Ovary (tissue), 9 donors: ENCODE measurements around the gene SPG7. TPM values are rescaled to one million over a fixed set of nuclear protein-coding genes. Genes with fewer than 3 reads are reported as not detected.
"Not testable (repeated sequence)": the region's sequence is repeated elsewhere in the genome, so short reads cannot be mapped to it uniquely, and the experiment has no call there.

ENCODE experiments used
- DNase-seq, 5 donors: peaks; one replicate each; pipeline ENCODE4 v3.0.0-alpha.2; 2019 to 2020
- H3K27ac ChIP-seq, 2 donors: fragments of 200-600 bp; one replicate each; pipeline versions ENCODE4 v1.5.1 to v1.8.0; 2019 to 2022
- H3K27me3 ChIP-seq: fragments of 200-600 bp; one replicate; pipeline ENCODE4 v1.8.0; 2022
- H3K36me3 ChIP-seq: fragments of 200-600 bp; sonication (generic); one replicate; pipeline ENCODE4 v1.5.1; 2019
- H3K4me1 ChIP-seq: one replicate; pipeline ENCODE4 v1.8.1; 2013; ENCODE audit warnings: mild to moderate bottlenecking, moderate library complexity; ENCODE audit not compliant: insufficient read depth
- H3K4me3 ChIP-seq: fragments of 200-600 bp; sonication (generic); one replicate; pipeline ENCODE4 v1.5.1; 2017
- H3K9me3 ChIP-seq, 2 donors: fragments of 200-600 bp in 1 of 2; sonication (generic) in 1 of 2; one replicate each; pipeline versions ENCODE4 v1.5.1 to v1.8.1; 2013 to 2019; ENCODE audit warnings: mild to moderate bottlenecking in 1 of 2, moderate library complexity in 1 of 2
- CTCF ChIP-seq, 3 donors: fragments of 450-650 bp in 2 of 3; fragments of 200-600 bp in 1 of 3; IDR thresholded peaks; one replicate each; pipeline versions ENCODE4 v1.5.1 to v1.8.0; 2016 to 2022; ENCODE audit warnings: antibody characterized with exemption in 3 of 3, mild to moderate bottlenecking in 1 of 3
- EP300 ChIP-seq: sonication (generic); formaldehyde crosslinking; IDR thresholded peaks from one replicate; pipeline ENCODE4 v1.6.1; 2017; ENCODE audit warnings: antibody characterized with exemption
- POLR2A ChIP-seq: fragments of 450-650 bp; IDR thresholded peaks from one replicate; pipeline ENCODE4 v1.6.1; 2017; ENCODE audit warnings: antibody characterized with exemption, mild to moderate bottlenecking, moderate library complexity
- WGBS, 3 donors: extraction: QIAGEN DNeasy Blood & Tissue Kit in 1 of 3; methylation state at CpG; one replicate each; pipeline versions ENCODE4 v1.1.5 to v1.1.7; 2013 to 2017; 5-methylcytosine and 5-hydroxymethylcytosine counted together
- intact Hi-C, 4 donors: fragments of 100-400 bp; cut with DNase I; formaldehyde crosslinking; loops; one replicate each; pipeline versions ENCODE4 v1.11.0 to v1.15.1; 2022 to 2023
- polyA plus RNA-seq, 2 donors: library from polyadenylated mRNA; stranded (reverse); fragments of 200-250 nt in 1 of 2; fragments of 350-450 nt in 1 of 2; fragmentation: Illumina TruSeq in 1 of 2; extraction: RNeasy Lipid Tissue Mini Kit (QIAGEN cat#74804) in 1 of 2; gene quantifications; one replicate each; pipeline ENCODE4 v1.2.3, GENCODE V29; 2013 to 2014
- total RNA-seq, 7 donors: library from RNA; depleted of rRNA in 2 of 7; stranded (reverse); fragments of >200 nt in 2 of 7; fragmentation: NEBNext Ultra II Directional in 3 of 7; extraction: Animal tissue kit (Norgen Biotek cat#: 25700) in 3 of 7; gene quantifications; one replicate each; pipeline versions ENCODE4 v1.1.0 to v1.2.4, GENCODE V29; 2016 to 2023
- donor health status: DM: no; HTN: no; CAD: no; lungs with moderate emphysema.
- donor health status: DM: no; HTN: no; CAD: no.
- donor health status: Bipolar disorder and iron deficiency.
- donor health status: DM: yes; HTN: yes; CAD: no.
- donor health status: DM: no; HTN: no; CAD: no.
- donor health status: DM: yes; HTN: yes; CAD: no.

SPG7 gene
- total and polyA plus RNA-seq, 9 donors, result 48.9 to 145 (median 92.2) TPM

- intact Hi-C loops, result no loop called here
- H3K36me3 ChIP-seq, result no peaks in the 10 kb centered on the region
These were observed 62.2 kb downstream of the SPG7 start for GRCh38 chr16:89570342-89570923.

GRCh38 chr16:89570983-89571598 is 62.9 kb downstream of the SPG7 start:
- H3K9me3 ChIP-seq, intact Hi-C loops, H3K27me3 ChIP-seq, H3K36me3 ChIP-seq, H3K4me1 ChIP-seq, DNase-seq, H3K27ac ChIP-seq, H3K4me3 ChIP-seq: not testable (repeated sequence)
- 75 to 80% (median 80%) methylated on average over 21 to 31 of the region's 36 CpGs for WGBS, 3 donors

More at GRCh38 chr16:89570342-89570923, 62.2 kb downstream of the SPG7 start:
- Histone ChIP-seq H3K27ac (no peak overlapping the region), H3K4me1 (peaks cover 6% of the 10 kb centered on the region), H3K27me3 (no peaks in the 10 kb centered on the region), H3K4me3 (no peak overlapping the region), H3K9me3 (no peaks in the 10 kb centered on the region)
- WGBS, 3 donors, result 69 to 81% (median 71%) methylated on average over 17 to 30 of the region's 30 CpGs
- TF ChIP-seq EP300 (no peak), CTCF (IDR thresholded peaks at IDR 0.05) (no peak), POLR2A (no peak)
- no peak for DNase-seq

DNA sequence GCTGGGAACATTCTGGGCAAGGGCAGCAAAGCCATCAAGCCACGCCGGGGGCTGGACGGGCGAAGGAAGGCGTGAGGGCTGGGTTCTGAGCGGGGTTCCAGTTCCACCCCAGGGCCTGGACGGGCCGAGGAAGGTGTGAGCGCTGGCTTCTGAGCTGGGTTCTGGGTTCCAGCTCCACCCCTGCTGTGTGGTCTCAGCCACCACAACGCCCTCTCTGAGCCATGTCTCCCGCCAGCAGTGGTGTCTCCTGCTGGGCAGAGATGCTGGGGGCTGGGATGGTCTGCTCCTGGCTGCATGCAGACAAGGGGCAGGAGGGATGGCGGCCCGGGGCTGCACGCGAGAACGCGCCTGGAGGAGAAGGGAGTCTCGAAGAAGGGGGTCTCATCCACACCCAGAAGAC is 63.4 kb downstream of the SPG7 start:
- WGBS, 3 donors, result 83 to 87% (median 85%) methylated on average over 18 of the region's 18 CpGs
- Histone ChIP-seq H3K9me3 (no peaks in the 10 kb centered on the region), H3K27me3 (no peaks in the 10 kb centered on the region), H3K4me3 (no peak overlapping the region), H3K27ac (no peak overlapping the region), H3K36me3 (no peaks in the 10 kb centered on the region), H3K4me1 (peaks cover 2% of the 10 kb centered on the region)
- DNase-seq, result no peak
- no peak for TF ChIP-seq POLR2A
- no peak for TF ChIP-seq EP300
- TF ChIP-seq CTCF (IDR thresholded peaks at IDR 0.05), result no peak
- intact Hi-C loops, result no loop called here

DNA sequence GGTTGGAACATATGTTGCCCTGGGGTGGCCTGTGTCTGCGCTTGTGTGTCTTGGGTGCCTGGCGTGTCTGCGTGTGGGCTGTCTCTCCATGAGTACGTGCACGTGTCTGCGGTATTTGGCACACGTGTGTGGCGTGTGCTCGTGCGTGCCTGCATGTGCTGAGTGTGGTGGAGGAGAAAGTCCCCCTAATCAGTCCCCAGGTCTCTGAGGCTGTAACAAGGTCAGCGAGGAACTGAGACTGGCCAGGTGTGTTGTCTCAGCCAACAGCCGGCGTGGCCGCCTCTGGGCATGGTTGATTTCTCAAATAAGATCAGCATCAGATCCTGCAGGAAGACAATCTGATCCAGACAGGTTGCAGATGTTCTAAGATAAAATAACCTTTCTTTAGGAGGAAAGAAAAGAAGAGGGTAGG is 63.9 kb downstream of the SPG7 start:
- no peaks in the 10 kb centered on the region for H3K36me3 ChIP-seq
- WGBS, 3 donors, result 48 to 58% (median 51%) methylated on average over 14 of the region's 14 CpGs
- no peaks in the 10 kb centered on the region for H3K9me3 ChIP-seq
- DNase-seq, result no peak
- intact Hi-C loops, result no loop called here
- H3K4me1 ChIP-seq, result peaks cover 2% of the 10 kb centered on the region
- no peaks in the 10 kb centered on the region for H3K27me3 ChIP-seq
- no peak overlapping the region for H3K27ac ChIP-seq
- no peak for TF ChIP-seq EP300
- TF ChIP-seq CTCF (IDR thresholded peaks at IDR 0.05), result no peak
- no peak for TF ChIP-seq POLR2A
- H3K4me3 ChIP-seq, result no peak overlapping the region

DNA sequence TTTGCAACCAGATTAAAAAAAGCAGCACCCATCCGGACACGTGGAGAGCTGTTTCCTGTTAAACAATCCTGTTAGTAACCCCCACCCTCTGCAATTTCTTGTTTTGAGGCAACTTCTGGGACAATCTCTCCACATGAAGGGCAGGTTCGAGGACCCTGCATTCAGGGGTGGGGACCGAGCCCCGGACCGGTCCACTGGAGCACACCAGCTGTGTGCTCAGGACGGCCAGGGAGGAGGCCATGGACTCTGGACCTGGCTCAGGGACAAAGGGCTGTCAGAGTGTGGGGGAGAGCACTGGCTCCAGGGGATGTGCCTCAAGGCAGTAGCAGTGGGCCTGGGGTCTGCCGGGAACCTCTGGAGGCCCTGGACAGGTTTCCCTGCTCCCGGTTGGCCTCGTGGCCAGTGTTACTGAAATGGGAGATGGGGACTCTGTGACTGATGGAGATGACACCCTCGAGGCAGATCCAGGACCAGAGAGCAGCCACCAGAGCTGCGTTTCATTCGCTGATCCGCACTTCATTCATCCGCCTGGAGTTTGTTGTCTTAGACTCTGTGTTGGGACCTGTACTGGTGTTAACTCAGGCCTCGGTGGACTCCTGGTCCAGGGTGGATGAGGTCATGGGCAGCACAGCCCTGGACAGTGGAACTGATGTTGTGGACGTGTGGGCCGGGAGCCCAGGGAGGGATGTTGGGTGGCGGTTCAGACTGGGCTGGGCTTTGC is 64.4 kb downstream of the SPG7 start:
- H3K27ac ChIP-seq, result no peak overlapping the region
- TF ChIP-seq CTCF (IDR thresholded peaks at IDR 0.05), result no peak
- no peak for TF ChIP-seq EP300
- TF ChIP-seq POLR2A, result no peak
- no peaks in the 10 kb centered on the region for H3K36me3 ChIP-seq
- no peak for DNase-seq
- 63 to 67% (median 66%) methylated on average over 19 of the region's 19 CpGs for WGBS, 3 donors
- no peaks in the 10 kb centered on the region for H3K27me3 ChIP-seq
- peaks cover 2% of the 10 kb centered on the region for H3K4me1 ChIP-seq
- H3K9me3 ChIP-seq, result no peaks in the 10 kb centered on the region
- no peak overlapping the region for H3K4me3 ChIP-seq
- intact Hi-C loops, result no loop called here
